WTC11 (cell line): Measurements from ENCODE around the gene WDR72. TPM values are rescaled to one million over a fixed set of nuclear protein-coding genes. Genes with fewer than 3 reads are reported as not detected.
"Not testable (repeated sequence)": the region's sequence is repeated elsewhere in the genome, so short reads cannot be mapped to it uniquely, and the experiment has no call there.

Experiments
- ATAC-seq: fragments of 200-7000 bp; cut with Tn5 transposase; 2 replicates; pipeline ENCODE4 v1.10.0; 2021; ENCODE audit warnings: mild to moderate bottlenecking, moderate library complexity
- CTCF ChIA-PET: fragments of 300-600 bp; sonication (Branson Sonifier 250); formaldehyde crosslinking; loops from one replicate; lab custom pipeline; 2021; ENCODE audit warnings: antibody characterized with exemption; lab: Charles Lee
- POLR2A ChIA-PET: fragments of 350-600 bp; sonication (Branson Sonifier 250); formaldehyde crosslinking; loops from one replicate; lab custom pipeline; 2021; ENCODE audit warnings: antibody characterized with exemption; lab: Charles Lee
- DNase-seq: peaks from one replicate; pipeline ENCODE4 v3.0.0; 2021; ENCODE audit warnings: low spot score
- H3K27ac Mint-ChIP-seq: 2 replicates; pipeline ENCODE4 v1.8.0; 2021; ENCODE audit warnings: mixed read lengths
- H3K27me3 Mint-ChIP-seq: 2 replicates; pipeline ENCODE4 v1.8.0; 2021; ENCODE audit warnings: low read depth, mild to moderate bottlenecking, moderate library complexity, mixed read lengths
- H3K36me3 Mint-ChIP-seq: 2 replicates; pipeline ENCODE4 v1.8.0; 2021; ENCODE audit warnings: mixed read lengths
- H3K4me1 Mint-ChIP-seq: 2 replicates; pipeline ENCODE4 v1.8.0; 2022; ENCODE audit warnings: mixed read lengths
- H3K4me3 Mint-ChIP-seq: 2 replicates; pipeline ENCODE4 v1.8.0; 2021; ENCODE audit warnings: mild to moderate bottlenecking, moderate library complexity, mixed read lengths
- H3K9me3 Mint-ChIP-seq: 2 replicates; pipeline ENCODE4 v1.8.0; 2021; ENCODE audit warnings: mixed read lengths
- E2F1 ChIP-seq: sonication (generic); formaldehyde crosslinking; IDR thresholded peaks from 2 replicates; pipeline ENCODE4 v1.8.0; 2022; ENCODE audit warnings: mild to moderate bottlenecking, missing genetic modification reagents
- FOXP1 ChIP-seq: sonication (generic); formaldehyde crosslinking; IDR thresholded peaks from 2 replicates; pipeline ENCODE4 v1.8.0; 2022; ENCODE audit warnings: missing genetic modification reagents, mild to moderate bottlenecking, moderate library complexity, borderline replicate concordance
- FOXP4 ChIP-seq: sonication (generic); formaldehyde crosslinking; IDR thresholded peaks from 2 replicates; pipeline ENCODE4 v1.8.0; 2022; ENCODE audit warnings: mild to moderate bottlenecking, missing genetic modification reagents
- GTF2I ChIP-seq: fragments of 250-450 bp; sonication (Bioruptor Pico); conservative IDR thresholded peaks from 2 replicates; pipeline ENCODE4 v1.4.0; 2021; ENCODE audit warnings: mild to moderate bottlenecking
- IRF2 ChIP-seq: sonication (generic); formaldehyde crosslinking; IDR thresholded peaks from 2 replicates; pipeline ENCODE4 v1.8.0; 2022; ENCODE audit warnings: low read depth, missing genetic modification reagents, borderline replicate concordance
- JUN ChIP-seq: sonication (generic); formaldehyde crosslinking; IDR thresholded peaks from 2 replicates; pipeline ENCODE4 v1.8.0; 2023; ENCODE audit warnings: mild to moderate bottlenecking, missing genetic modification reagents
- NR1H2 ChIP-seq: sonication (generic); formaldehyde crosslinking; IDR thresholded peaks from 2 replicates; pipeline ENCODE4 v1.9.0; 2021; ENCODE audit warnings: mild to moderate bottlenecking, moderate library complexity, missing genetic modification reagents
- NR2C2 ChIP-seq: sonication (generic); formaldehyde crosslinking; IDR thresholded peaks from 2 replicates; pipeline ENCODE4 v1.8.0; 2022; ENCODE audit warnings: mild to moderate bottlenecking, missing genetic modification reagents
- OVOL2 ChIP-seq: fragments of 250-450 bp; sonication (Bioruptor Pico); IDR thresholded peaks from 2 replicates; pipeline ENCODE4 v1.9.0; 2021; ENCODE audit warnings: mild to moderate bottlenecking, borderline replicate concordance
- total RNA-seq: library from RNA; stranded (reverse); gene quantifications from 3 replicates; pipeline ENCODE4 v1.2.3, GENCODE V29; 2021
- TF ChIP-seq, protein P1 (sequence below): sonication (generic); formaldehyde crosslinking; IDR thresholded peaks from 2 replicates; pipeline ENCODE4 v1.8.1; 2023; ENCODE audit warnings: mild to moderate bottlenecking, missing genetic modification reagents, borderline replicate concordance
- TF ChIP-seq, protein P2 (sequence below): sonication (generic); formaldehyde crosslinking; conservative IDR thresholded peaks from 2 replicates; pipeline ENCODE4 v1.8.1; 2023; ENCODE audit warnings: mild to moderate bottlenecking, low read depth, missing genetic modification reagents, moderate library complexity

Gene WDR72
- total RNA-seq, 1 experiment from 2014 or later, result 8.6 TPM

- no peak for TF ChIP-seq IRF2 (CRISPR knock-in tag)
Measured at GRCh38 chr15:53694476-53694874, 65.0 kb downstream of the WDR72 start (continued).

GRCh38 chr15:53693729-53694475 lies 65.6 kb downstream of the WDR72 start:
- Mint-ChIP-seq H3K4me1 (no peaks in the 10 kb centered on the region), H3K9me3 (peaks cover 7% of the 10 kb centered on the region), H3K36me3 (peaks cover 3% of the 10 kb centered on the region; the same call in 1 of the 2 replicates), H3K27me3 (no peaks in the 10 kb centered on the region), H3K27ac (no peak overlapping the region), H3K4me3 (no peak overlapping the region)
- TF ChIP-seq E2F1 (CRISPR knock-in tag), result no peak
- TF ChIP-seq, protein P1, sequence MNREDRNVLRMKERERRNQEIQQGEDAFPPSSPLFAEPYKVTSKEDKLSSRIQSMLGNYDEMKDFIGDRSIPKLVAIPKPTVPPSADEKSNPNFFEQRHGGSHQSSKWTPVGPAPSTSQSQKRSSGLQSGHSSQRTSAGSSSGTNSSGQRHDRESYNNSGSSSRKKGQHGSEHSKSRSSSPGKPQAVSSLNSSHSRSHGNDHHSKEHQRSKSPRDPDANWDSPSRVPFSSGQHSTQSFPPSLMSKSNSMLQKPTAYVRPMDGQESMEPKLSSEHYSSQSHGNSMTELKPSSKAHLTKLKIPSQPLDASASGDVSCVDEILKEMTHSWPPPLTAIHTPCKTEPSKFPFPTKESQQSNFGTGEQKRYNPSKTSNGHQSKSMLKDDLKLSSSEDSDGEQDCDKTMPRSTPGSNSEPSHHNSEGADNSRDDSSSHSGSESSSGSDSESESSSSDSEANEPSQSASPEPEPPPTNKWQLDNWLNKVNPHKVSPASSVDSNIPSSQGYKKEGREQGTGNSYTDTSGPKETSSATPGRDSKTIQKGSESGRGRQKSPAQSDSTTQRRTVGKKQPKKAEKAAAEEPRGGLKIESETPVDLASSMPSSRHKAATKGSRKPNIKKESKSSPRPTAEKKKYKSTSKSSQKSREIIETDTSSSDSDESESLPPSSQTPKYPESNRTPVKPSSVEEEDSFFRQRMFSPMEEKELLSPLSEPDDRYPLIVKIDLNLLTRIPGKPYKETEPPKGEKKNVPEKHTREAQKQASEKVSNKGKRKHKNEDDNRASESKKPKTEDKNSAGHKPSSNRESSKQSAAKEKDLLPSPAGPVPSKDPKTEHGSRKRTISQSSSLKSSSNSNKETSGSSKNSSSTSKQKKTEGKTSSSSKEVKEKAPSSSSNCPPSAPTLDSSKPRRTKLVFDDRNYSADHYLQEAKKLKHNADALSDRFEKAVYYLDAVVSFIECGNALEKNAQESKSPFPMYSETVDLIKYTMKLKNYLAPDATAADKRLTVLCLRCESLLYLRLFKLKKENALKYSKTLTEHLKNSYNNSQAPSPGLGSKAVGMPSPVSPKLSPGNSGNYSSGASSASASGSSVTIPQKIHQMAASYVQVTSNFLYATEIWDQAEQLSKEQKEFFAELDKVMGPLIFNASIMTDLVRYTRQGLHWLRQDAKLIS (CRISPR knock-in tag), result no peak
- TF ChIP-seq NR1H2 (CRISPR knock-in tag), result no peak
- TF ChIP-seq JUN (CRISPR knock-in tag), result no peak
- no peak for TF ChIP-seq OVOL2 (CRISPR knock-in tag)
- no peak for TF ChIP-seq FOXP4
- POLR2A ChIA-PET, result no interaction called here
- no peak for DNase-seq
- CTCF ChIA-PET, result no interaction called here
- ATAC-seq, result no peak

GRCh38 chr15:53684162-53684561 lies 75.3 kb downstream of the WDR72 start:
- H3K4me3 Mint-ChIP-seq, result peak overlapping the region; percentile 54
- H3K9me3 Mint-ChIP-seq, H3K4me1 Mint-ChIP-seq, H3K36me3 Mint-ChIP-seq, DNase-seq, CTCF ChIA-PET, H3K27me3 Mint-ChIP-seq, POLR2A ChIA-PET, ATAC-seq: not testable (repeated sequence)
- peak overlapping the region; percentile 93 for H3K27ac Mint-ChIP-seq

- no peaks in the 10 kb centered on the region; the same call in 1 of the 2 replicates for H3K27me3 Mint-ChIP-seq
- CTCF ChIA-PET, result no interaction called here
- no peak for ATAC-seq
- no peak for TF ChIP-seq GTF2I
- TF ChIP-seq, protein P2, sequence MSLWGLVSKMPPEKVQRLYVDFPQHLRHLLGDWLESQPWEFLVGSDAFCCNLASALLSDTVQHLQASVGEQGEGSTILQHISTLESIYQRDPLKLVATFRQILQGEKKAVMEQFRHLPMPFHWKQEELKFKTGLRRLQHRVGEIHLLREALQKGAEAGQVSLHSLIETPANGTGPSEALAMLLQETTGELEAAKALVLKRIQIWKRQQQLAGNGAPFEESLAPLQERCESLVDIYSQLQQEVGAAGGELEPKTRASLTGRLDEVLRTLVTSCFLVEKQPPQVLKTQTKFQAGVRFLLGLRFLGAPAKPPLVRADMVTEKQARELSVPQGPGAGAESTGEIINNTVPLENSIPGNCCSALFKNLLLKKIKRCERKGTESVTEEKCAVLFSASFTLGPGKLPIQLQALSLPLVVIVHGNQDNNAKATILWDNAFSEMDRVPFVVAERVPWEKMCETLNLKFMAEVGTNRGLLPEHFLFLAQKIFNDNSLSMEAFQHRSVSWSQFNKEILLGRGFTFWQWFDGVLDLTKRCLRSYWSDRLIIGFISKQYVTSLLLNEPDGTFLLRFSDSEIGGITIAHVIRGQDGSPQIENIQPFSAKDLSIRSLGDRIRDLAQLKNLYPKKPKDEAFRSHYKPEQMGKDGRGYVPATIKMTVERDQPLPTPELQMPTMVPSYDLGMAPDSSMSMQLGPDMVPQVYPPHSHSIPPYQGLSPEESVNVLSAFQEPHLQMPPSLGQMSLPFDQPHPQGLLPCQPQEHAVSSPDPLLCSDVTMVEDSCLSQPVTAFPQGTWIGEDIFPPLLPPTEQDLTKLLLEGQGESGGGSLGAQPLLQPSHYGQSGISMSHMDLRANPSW (CRISPR knock-in tag), result no peak
- TF ChIP-seq FOXP1 (CRISPR knock-in tag), result no peak
- no peak for TF ChIP-seq NR2C2 (CRISPR knock-in tag)
- TF ChIP-seq, all 79 proteins: peak for 0
- DNase-seq, result no peak
- Mint-ChIP-seq H3K4me3 (no peak overlapping the region), H3K9me3 (peaks cover 7% of the 10 kb centered on the region; the same call in 1 of the 2 replicates), H3K4me1 (peaks cover 11% of the 10 kb centered on the region), H3K36me3 (peaks cover 5% of the 10 kb centered on the region), H3K27ac (no peak overlapping the region)
- POLR2A ChIA-PET, result no interaction called here
Measured at GRCh38 chr15:53681056-53681455, 78.4 kb downstream of the WDR72 start.
